NCI-H2196 (cell line): Measurements from ENCODE around the gene LHFPL3.
"Not testable (repeated sequence)": the region's sequence is repeated elsewhere in the genome, so short reads cannot be mapped to it uniquely, and the experiment has no call there.

Experiments used
- DNase-seq: peaks from one replicate; lab custom pipeline; 2025; ENCODE audit not compliant: unreplicated experiment; lab: John Stamatoyannopoulos, UW

Gene LHFPL3

GRCh38 chr7:104664648-104665047, 336.2 kb downstream of the LHFPL3 start:
- no peak for DNase-seq

- no peak for DNase-seq
Observed at GRCh38 chr7:104677587-104677986, 349.2 kb downstream of the LHFPL3 start.

- DNase-seq: no peak
Observed at GRCh38 chr7:104679085-104679484, 350.7 kb downstream of the LHFPL3 start.

GRCh38 chr7:104686286-104686685, 357.9 kb downstream of the LHFPL3 start:
- DNase-seq: no peak

- DNase-seq: no peak
Observed at GRCh38 chr7:104694710-104695109, 366.3 kb downstream of the LHFPL3 start.

GRCh38 chr7:104695563-104695962, 367.2 kb downstream of the LHFPL3 start:
- no peak for DNase-seq

- no peak for DNase-seq
Observed at GRCh38 chr7:104700336-104700735, 371.9 kb downstream of the LHFPL3 start.

- not testable (repeated sequence) for DNase-seq
Observed at GRCh38 chr7:104721027-104721426, 392.6 kb downstream of the LHFPL3 start.

- DNase-seq: no peak
Observed at GRCh38 chr7:104723001-104723400, 394.6 kb downstream of the LHFPL3 start.

GRCh38 chr7:104758504-104758903, 430.1 kb downstream of the LHFPL3 start:
- DNase-seq: no peak

GRCh38 chr7:104761892-104762291, 433.5 kb downstream of the LHFPL3 start:
- DNase-seq: no peak

- DNase-seq: no peak
Observed at GRCh38 chr7:104767113-104767512, 438.7 kb downstream of the LHFPL3 start.

GRCh38 chr7:104767826-104768536, 439.6 kb downstream of the LHFPL3 start:
- DNase-seq: no peak

- no peak for DNase-seq
Observed at GRCh38 chr7:104772405-104773345, 444.3 kb downstream of the LHFPL3 start.

GRCh38 chr7:104773796-104774195, 445.4 kb downstream of the LHFPL3 start:
- DNase-seq: no peak

GRCh38 chr7:104775531-104775930, 447.1 kb downstream of the LHFPL3 start:
- DNase-seq: no peak

GRCh38 chr7:104777301-104777800, 448.9 kb downstream of the LHFPL3 start:
- DNase-seq: no peak

GRCh38 chr7:104779888-104780287, 451.5 kb downstream of the LHFPL3 start:
- no peak for DNase-seq

- no peak for DNase-seq
Observed at GRCh38 chr7:104784686-104785085, 456.3 kb downstream of the LHFPL3 start.

GRCh38 chr7:104789780-104790179, 461.4 kb downstream of the LHFPL3 start:
- DNase-seq: no peak

- DNase-seq: no peak
Observed at GRCh38 chr7:104790440-104790839, 462.0 kb downstream of the LHFPL3 start.

- DNase-seq: no peak
Observed at GRCh38 chr7:104791080-104791479, 462.7 kb downstream of the LHFPL3 start.
